Erythroblast (primary cell): ENCODE measurements around the gene IFNL3.

Source experiments
- DNase-seq, 2 experiments: peaks; one replicate each; lab custom pipeline; 2025; lab: John Stamatoyannopoulos, UW
- GATA1 ChIP-seq: IDR thresholded peaks from 2 replicates; pipeline ENCODE4 v1.6.1; 2011; ENCODE audit warnings: low read depth, mild to moderate bottlenecking, control low read depth, low read length, moderate library complexity
- POLR2A ChIP-seq: IDR thresholded peaks from 2 replicates; pipeline ENCODE4 v1.6.1; 2011; ENCODE audit warnings: mild to moderate bottlenecking, low read length

The IFNL3 gene

DNA sequence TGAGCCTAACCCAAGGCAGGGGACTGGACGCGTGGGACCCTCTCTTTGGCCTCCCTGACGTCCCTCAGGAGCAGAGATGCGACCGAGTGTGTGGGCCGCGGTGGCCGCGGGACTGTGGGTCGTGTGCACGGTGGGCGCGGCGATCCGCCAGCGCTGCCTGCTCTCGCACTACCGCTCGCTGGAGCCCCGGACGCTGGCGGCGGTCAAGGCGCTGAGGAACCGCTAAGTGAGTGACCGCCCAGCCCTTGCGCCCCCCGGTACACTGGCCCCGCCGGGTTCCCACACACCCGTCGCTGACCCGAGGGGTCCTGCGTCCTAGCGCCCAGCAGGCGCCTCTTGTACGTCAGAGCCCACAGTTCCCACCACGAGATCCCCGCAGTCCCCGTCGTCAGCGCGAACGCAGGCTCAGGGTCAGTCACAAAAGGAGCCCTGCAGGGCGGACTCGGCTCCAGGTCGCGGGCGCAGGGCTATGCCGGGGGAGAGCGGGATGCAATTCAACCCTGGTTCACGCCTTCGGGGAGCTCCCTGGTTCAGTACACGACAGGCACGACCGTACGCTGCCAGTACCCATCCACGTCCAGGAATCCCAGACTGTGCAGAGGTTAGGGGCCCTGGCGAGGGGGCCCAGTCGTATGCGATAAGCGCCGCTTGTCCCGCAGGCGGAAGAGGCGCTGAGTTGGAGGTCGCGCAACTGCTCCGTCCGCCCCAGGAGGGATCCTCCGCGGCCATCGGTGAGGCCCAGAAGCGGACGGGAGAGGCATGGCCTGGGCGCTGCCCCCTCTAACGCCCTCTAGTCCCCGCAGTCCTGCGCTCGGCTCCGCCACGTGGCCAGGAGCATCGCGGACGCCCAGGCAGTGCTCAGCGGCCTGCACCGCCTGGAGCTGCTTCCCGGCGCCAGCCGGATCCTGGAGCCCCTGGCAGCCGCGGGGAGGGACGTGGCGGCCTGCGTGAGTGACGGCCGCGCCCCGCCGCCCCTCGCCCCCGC is 19.8 kb upstream of the IFNL3 start:
- DNase-seq, result no peak
- TF ChIP-seq POLR2A (no peak), GATA1 (no peak)

DNA sequence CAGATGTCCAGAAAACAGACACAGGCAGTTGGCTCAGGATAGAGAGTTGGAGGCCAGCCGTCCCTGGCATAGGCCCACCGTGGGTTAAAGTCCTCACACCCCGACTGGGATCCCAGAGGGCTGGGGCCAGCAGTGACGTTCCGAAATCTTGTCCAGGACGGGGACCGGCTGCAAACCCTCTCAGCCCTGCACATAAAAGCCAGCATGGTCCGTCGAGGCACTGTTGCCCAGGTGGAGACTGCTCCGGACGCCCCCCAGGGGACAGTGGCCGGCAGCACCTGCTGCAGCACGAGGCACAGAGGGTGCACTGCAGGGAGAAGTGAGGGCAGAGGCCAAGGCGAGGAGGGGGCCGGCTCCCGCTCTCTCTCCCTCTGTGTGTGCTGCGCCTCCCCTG is 19.1 kb upstream of the IFNL3 start:
- no peak for DNase-seq
- no peak for TF ChIP-seq GATA1
- no peak for TF ChIP-seq POLR2A

DNA sequence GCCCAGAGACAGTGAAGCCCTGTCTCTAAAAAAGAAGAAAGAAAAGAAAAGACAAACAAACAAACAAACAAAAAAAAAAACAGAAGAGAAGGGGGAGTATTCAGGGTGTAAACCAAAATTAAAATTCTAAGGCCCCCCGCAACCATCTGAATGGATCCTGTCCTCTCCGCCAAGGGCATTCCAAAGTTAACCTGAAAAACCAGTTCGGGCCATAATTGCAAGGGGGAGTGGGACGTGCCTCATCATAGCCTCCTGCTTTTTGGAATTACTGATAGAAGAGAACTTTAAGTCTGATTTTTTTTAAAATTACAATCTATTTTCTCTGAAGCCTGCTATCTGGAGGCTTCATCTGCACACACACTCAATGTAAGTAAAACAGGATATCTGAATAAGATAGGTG is 17.7 kb upstream of the IFNL3 start:
- no peak for DNase-seq
- TF ChIP-seq POLR2A (no peak), GATA1 (no peak)

GRCh38 chr19:39261704-39262103 is 16.9 kb upstream of the IFNL3 start:
- TF ChIP-seq POLR2A (no peak), GATA1 (no peak)
- DNase-seq, result no peak

- TF ChIP-seq GATA1 (no peak), POLR2A (no peak)
- DNase-seq, result no peak
Measured at GRCh38 chr19:39257227-39257626, 12.4 kb upstream of the IFNL3 start.

DNA sequence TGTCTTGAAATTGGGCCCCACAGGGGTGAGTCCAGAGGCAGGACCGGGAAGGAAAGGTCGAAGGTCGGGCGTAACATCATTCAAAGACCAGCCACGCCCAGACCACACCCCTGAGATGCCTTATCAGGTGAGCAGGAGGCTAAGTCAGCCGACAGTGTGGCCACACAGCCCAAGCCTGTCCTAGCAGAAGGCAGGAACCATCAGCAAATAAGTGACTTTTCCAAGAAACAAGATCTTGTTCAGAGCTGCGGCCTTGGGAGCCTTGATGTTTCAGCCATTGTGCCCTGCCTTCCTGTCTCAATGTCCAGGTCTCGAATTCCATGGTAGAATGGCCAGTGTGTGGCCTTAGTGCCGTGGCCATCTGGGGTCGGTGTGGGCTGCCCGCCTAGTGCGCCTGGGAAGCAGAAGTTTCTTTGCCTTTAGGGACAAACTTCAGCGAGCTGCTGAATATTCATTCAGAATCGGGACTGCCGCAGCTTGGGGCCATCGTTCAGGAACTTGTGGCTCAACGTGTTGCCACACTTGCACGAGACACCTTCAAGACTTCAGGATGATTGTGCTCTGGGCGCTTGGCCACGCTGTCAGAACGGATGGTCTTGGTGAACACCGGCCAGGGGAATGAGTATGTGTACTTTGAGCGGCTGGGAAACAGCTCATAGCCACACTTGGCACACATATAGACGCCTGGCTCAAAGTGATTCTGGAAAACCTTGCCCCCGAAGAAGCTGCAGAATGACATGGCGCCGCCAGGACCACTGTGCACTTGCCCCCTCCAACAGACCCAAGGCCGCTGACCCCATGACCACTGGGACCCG is 9.9 kb upstream of the IFNL3 start:
- TF ChIP-seq POLR2A (no peak), GATA1 (no peak)
- peak; percentile 48 to 75 for DNase-seq

GRCh38 chr19:39253374-39254149 is 8.8 kb upstream of the IFNL3 start:
- no peak for DNase-seq
- TF ChIP-seq GATA1, result no peak
- TF ChIP-seq POLR2A, result no peak

- TF ChIP-seq POLR2A (no peak), GATA1 (no peak)
Measured at GRCh38 chr19:39252458-39252857, 7.7 kb upstream of the IFNL3 start.

GRCh38 chr19:39251846-39252245 is 7.0 kb upstream of the IFNL3 start:
- TF ChIP-seq GATA1 (no peak), POLR2A (no peak)
- DNase-seq, result peak; percentile 38 to 74

More at GRCh38 chr19:39252458-39252857, 7.7 kb upstream of the IFNL3 start:
- DNase-seq, result peak; percentile 51 to 88

- no peak for DNase-seq
- TF ChIP-seq GATA1 (no peak), POLR2A (no peak)
Measured at GRCh38 chr19:39251081-39251480, 6.3 kb upstream of the IFNL3 start.

DNA sequence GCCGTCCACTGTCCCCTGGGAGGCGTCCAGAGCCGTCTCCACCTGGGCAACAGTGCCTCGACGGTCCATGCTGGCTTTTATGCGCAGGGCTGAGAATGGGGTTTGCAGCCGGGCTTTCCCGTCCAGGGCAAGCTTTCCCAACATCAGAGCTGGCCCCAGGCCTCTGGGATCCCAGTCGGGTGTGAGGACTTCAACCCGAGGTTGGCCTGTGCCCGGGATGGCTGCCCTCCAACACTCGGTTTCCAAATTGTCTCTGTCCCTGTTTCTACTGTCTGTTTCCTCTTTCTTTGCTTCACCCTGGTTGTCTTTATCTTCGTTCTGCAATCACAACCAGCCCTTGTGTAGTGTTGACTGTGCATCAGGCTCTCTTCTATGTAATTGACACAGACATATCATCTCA is 4.0 kb upstream of the IFNL3 start, which contains the start of gene IFNL4:
TSS of gene IFNL4 (minus strand) at position 51 of the 400 bp plus-strand sequence.
- no peak for TF ChIP-seq GATA1
- TF ChIP-seq POLR2A, result no peak

DNA sequence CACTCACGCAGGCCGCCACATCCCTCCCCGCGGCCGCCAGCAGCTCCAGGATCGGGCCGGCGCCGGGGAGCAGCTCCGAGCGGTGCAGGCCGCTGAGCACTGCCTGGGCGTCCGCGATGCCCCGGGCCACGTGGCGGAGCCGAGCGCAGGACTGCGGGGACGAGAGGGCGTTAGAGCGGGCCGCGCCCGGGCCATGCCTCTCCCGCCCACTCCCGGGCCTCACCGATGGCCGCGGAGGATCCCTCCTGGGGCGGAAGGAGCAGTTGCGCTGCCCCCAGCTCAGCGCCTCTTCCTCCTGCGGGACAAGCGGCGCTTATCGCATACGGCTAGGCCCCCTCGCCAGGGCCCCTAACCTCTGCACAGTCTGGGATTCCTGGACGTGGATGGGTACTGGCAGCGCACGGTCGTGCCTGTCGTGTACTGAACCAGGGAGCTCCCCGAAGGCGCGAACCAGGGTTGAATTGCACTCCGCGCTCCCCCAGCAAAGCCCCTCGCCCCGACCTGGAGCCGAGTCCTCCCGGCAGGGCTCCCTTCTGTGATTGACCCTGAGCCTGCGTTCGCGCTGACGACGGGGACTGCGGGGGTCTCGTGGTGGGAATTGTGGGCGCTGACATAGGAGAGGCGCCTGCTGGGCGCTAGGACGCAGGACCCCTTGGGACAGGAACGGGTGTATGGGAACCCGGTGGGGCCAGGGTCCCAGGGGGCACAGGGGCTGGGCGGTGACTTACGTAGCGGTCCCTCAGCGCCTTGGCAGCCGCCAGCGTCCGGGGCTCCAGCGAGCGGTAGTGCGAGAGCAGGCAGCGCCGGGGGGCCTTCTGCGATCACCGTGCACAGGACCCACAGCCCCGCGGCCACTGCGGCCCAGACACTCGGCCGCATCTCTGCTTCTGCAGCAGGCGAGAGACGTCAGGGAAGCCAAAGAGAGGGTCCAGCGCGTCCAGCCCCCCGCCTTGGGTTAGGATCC is 3.2 kb upstream of the IFNL3 start:
- peak in 1 of 2 experiments; percentile 26 for DNase-seq
- no peak for TF ChIP-seq POLR2A
- TF ChIP-seq GATA1, result no peak

More for the DNA sequence above, 4.0 kb upstream of the IFNL3 start, which contains the start of gene IFNL4:
- no peak for DNase-seq
